Measurements from ENCODE around the gene PARN. TPM values are rescaled to one million over a fixed set of nuclear protein-coding genes. Genes with fewer than 3 reads are reported as not detected.
"Not testable (repeated sequence)": the region's sequence is repeated elsewhere in the genome, so short reads cannot be mapped to it uniquely, and the experiment has no call there.

PARN gene
- total and polyA plus RNA-seq, 8 donors, result 8.3 to 19.6 (median 14.1) TPM

DNA sequence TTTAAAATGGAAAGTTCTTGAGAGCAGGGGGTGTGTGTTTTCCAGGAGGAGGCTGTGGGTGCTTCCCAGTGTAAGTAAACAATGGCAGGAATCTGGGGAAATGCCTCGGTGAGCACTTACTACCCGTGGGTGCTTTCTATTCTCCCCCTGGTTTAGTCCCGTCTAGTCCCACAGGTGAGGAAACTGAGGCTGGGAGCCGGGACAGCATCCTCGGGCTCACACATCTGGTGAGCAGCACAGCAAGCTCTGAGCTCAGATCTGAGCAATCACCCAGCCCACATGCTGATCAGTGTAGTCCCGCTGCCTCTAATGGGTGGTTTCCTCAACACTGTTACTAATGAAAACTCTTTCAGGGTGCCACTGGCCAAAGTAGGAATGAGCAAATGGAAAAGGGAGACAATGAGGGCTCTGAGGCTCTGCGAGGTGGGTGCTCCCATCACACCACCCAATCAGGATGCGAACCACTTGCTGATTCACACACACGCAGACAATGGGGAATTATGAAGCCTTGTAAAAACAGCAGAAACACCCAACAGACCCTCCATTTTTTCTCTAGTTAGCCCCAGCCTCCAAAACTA lies 202.6 kb downstream of the PARN start:
- Histone ChIP-seq H3K4me3 (no peak overlapping the region), H3K36me3 (no peaks in the 10 kb centered on the region), H3K27me3 (no peaks in the 10 kb centered on the region), H3K27ac (no peak overlapping the region), H3K4me1 (no peaks in the 10 kb centered on the region), H3K9me3 (no peaks in the 10 kb centered on the region)
- DNase-seq (peak in 1 of 6 donors; percentile 4), FAIRE-seq (no peak), ATAC-seq (no peak)
- TF ChIP-seq, protein P1, sequence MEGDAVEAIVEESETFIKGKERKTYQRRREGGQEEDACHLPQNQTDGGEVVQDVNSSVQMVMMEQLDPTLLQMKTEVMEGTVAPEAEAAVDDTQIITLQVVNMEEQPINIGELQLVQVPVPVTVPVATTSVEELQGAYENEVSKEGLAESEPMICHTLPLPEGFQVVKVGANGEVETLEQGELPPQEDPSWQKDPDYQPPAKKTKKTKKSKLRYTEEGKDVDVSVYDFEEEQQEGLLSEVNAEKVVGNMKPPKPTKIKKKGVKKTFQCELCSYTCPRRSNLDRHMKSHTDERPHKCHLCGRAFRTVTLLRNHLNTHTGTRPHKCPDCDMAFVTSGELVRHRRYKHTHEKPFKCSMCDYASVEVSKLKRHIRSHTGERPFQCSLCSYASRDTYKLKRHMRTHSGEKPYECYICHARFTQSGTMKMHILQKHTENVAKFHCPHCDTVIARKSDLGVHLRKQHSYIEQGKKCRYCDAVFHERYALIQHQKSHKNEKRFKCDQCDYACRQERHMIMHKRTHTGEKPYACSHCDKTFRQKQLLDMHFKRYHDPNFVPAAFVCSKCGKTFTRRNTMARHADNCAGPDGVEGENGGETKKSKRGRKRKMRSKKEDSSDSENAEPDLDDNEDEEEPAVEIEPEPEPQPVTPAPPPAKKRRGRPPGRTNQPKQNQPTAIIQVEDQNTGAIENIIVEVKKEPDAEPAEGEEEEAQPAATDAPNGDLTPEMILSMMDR (IDR thresholded peaks at IDR 0.05), result no peak
- WGBS, 2 donors, result 84 to 87% methylated on average over 9 of the region's 9 CpGs
- intact Hi-C loops (cut with DNase I), result no loop called here

DNA sequence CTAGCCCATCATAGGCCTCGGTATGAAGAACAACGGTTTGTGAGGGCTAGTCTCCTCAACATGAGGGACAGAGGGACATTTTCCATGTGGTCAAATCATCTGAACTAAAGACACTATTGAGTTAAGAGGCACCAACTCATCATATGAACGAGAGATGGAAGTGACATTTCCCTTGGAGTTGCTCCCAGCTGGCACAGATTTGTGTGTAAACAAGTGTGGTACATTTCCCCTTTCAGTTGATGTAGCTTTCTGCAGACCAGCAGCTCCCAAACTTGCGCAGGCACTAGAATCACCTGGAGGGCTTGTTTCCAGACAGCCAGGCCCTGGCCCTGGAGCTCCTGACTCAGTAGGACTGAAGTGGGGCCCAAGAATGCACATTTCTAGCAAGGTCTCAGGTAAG lies 205.5 kb downstream of the PARN start:
- DNase-seq (no peak), FAIRE-seq (no peak), ATAC-seq (no peak)
- WGBS, 2 donors, result 72 to 77% methylated on average over 4 of the region's 4 CpGs
- Histone ChIP-seq H3K36me3 (no peaks in the 10 kb centered on the region), H3K27me3 (no peaks in the 10 kb centered on the region), H3K4me1 (no peaks in the 10 kb centered on the region), H3K9me3 (no peaks in the 10 kb centered on the region), H3K4me3 (no peak overlapping the region), H3K27ac (no peak overlapping the region)
- TF ChIP-seq, protein P1 (IDR thresholded peaks at IDR 0.05), result no peak
- intact Hi-C loops (cut with DNase I), result no loop called here

DNA sequence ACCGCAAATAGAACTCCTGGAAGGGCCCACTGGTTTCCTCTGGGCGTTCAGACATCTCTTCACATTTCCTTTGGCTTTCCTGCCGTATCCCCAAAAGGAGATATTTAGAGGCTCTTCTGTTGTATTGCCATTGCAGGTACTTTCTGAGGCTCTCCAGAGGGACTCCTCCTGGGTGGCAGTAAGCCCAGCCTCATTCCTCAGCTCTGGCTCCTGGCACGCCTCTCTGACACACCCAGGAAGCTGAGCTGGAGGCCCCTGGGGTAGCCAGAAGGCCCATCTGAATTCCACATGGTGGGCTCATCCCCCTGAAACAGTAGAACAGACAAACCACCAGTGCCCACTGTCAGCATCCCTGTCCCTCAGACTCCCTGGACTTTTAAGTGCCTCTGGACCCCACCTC lies 206.7 kb downstream of the PARN start:
- no peak for DNase-seq
- WGBS, 2 donors, result 92 to 93% methylated on average over 4 of the region's 4 CpGs
- Histone ChIP-seq H3K9me3 (no peaks in the 10 kb centered on the region), H3K36me3 (no peaks in the 10 kb centered on the region), H3K4me3 (no peak overlapping the region), H3K27ac (no peak overlapping the region), H3K4me1 (peaks cover 0 to 3% (median 0%) of the 10 kb centered on the region in 3 donors), H3K27me3 (no peaks in the 10 kb centered on the region)
- TF ChIP-seq, protein P1 (IDR thresholded peaks at IDR 0.05), result no peak
- ATAC-seq, result no peak
- intact Hi-C loops (cut with DNase I), result no loop called here
- FAIRE-seq, result no peak

DNA sequence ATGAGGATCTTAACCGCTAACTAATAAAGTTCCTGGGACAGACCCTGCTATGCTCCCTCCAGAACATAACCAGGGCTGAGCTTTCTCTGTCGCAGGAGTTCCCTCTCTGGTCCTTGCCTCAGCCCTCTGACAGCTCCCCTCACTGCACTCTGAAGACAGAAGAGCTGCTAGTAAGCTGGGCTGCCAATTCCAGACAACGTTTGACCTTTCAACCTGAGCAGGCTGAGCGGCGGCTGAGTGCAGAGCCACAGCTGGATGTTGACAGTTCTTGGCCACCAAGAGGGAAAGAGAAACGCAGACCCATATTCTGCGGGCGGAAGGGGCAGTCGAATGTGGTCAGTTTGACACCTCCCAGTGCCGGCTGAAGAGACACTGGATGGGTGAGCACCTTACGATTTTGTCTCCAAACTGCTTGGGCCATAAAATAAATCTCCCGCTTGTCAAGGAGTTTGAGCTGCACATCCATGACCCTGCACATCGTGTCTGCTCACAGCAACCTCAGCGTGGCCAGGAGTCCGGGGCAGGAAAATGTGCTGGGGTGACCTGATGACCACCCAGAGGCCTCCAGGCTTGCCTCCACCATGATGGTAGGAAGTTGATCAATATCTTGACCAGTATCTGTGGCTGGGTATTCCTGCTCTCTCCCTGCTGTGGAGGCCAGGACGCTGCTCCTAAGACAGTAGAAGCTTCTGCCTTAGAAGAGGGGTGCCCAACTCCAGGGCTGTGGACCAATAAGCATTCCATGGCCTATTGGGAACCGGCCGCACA lies 209.2 kb downstream of the PARN start:
- TF ChIP-seq, protein P1 (IDR thresholded peaks at IDR 0.05), result no peak
- no peak overlapping the region for H3K27ac ChIP-seq
- no peak for FAIRE-seq
- H3K27me3 ChIP-seq, result no peaks in the 10 kb centered on the region
- H3K9me3 ChIP-seq, result no peaks in the 10 kb centered on the region
- DNase-seq, result no peak
- no peak for ATAC-seq
- no peaks in the 10 kb centered on the region for H3K36me3 ChIP-seq
- WGBS, 2 donors, result 87% methylated on average over 18 of the region's 18 CpGs
- H3K4me3 ChIP-seq, result no peak overlapping the region
- peaks cover 0 to 6% (median 3%) of the 10 kb centered on the region in 3 donors for H3K4me1 ChIP-seq
- intact Hi-C loops (cut with DNase I), result no loop called here

DNA sequence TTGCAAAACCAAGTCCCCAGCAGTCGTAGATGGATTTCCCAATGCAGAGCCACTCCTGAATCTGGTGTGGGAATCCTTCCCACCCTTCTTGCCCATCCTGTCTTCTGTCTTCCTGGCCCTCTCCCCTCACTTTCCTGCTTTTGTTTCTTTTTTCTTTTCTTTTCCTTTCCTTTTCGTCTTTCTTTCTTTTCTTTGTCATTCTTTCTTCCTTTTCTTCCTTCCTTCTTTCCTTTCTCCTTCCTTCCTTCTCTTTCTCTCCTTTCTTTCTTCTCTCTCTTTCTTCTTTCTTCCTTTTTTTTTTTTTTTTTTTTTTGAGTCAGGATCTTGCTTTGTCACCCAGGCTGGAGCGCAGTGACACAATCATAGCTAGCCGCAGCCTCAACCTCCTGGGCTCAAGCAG lies 209.8 kb downstream of the PARN start:
- H3K4me3 ChIP-seq; H3K9me3 ChIP-seq; DNase-seq; FAIRE-seq; H3K27me3 ChIP-seq; intact Hi-C loops (cut with DNase I); H3K4me1 ChIP-seq; H3K27ac ChIP-seq; ATAC-seq; H3K36me3 ChIP-seq: not testable (repeated sequence)
- 91 to 95% methylated on average over 4 of the region's 4 CpGs for WGBS, 2 donors
